ENCODE data around the gene MB.

Gene MB

DNA sequence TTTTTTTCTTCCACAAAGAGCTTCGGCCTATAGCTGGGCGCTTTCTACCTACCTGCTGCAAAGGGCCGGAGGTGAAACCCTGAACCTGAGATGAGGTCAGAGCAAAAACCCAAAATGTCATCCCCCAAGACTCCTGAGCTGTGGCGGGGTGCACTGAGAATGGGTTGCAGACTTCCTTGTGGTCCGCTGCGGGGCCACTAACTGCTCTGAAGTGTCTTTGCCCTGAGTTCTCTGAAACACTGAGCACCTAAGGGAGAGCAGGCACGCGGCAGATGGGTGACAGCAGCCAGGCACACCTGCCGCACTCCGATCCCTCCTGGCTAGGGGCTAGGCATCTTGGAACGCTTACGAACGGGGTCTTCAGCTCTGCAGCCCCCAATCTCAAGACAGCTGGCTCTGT, 47.2 kb downstream of the MB start:
- DNase-seq, result no peak

DNA sequence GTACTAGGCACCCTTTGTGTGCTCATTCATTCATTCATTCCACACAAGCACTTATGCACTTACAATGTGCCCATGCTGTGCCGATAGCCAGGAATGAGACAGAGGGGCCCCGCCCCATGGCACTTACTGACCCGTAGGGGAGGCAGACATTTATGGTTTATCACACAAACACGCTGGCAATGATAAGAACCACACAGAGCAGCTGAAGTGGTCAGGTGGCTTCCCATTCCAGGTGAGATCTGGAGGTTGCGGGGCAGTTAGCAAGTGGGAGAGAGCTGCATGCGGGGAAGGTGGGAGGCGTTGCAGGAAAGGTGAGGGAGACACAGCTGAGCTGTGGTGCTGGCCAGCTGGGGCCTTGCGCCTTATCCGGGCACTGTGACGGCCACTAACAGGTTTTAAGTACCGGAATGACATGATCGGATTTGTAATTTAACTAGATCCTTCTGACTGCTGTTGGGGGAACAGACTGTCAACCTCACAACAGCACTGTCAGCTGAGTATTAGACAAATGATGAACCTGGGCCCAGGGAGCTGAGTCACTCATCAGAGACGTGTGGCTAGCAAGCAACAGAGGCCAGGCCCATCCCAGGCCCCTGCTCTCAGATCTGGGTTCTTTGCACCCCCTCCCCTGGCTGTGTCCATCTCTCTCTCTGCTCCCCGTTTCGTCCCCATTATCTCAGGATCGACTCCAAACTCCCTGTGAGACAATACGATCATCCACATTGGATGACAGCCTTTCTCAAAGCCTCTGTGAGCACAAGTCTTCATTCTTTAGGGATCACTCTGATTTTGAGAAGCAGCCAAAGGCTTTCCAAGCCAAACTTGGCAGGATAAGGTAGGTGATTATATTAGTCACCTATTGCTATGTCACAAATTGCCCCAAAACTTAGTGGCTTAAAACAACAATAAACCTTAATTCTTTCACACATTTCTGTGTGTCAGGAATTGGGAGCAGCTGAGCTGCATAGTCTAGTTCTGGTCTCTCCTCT, 48.1 kb downstream of the MB start:
- peak in 1 of 3 experiments; percentile 8 for DNase-seq

DNA sequence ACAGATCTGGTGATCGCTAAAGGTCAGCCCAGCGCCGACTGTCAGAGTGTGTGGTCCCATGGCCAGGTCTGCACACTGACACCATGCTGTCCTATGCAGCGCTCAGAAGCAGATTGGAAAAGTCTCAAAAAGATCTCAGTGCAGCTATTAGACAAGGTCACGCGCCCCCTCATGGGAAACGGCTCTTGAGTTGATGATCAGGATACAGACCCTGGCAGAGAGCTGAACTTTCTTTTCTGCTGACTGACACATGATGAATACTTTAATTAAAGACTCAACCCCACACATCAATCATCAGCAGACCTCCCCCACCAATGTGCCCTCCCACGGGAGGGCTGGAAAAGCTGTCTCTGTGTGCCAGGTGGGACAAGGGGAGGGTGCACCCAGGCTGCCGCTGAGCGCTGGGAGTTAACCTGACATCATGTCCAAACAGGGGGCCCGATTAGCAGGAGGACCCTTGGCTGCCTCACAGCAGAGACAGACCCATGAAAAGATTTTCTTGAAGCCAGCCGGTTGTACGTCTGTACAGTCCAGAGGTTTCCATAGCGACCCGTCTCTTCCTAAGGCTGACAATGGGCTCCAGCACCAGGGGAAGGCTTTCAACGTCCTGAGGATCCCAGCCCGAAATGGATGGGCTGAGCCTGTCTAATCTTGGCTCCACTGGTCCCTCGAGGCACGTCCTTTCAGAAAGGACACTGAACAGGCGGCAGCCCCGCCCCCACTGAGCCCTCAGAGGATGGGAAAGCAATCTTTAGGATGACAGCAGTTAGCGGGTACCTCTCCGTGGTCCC, 49.6 kb downstream of the MB start:
- peak; percentile 30 to 64 (median 64) for DNase-seq

DNA sequence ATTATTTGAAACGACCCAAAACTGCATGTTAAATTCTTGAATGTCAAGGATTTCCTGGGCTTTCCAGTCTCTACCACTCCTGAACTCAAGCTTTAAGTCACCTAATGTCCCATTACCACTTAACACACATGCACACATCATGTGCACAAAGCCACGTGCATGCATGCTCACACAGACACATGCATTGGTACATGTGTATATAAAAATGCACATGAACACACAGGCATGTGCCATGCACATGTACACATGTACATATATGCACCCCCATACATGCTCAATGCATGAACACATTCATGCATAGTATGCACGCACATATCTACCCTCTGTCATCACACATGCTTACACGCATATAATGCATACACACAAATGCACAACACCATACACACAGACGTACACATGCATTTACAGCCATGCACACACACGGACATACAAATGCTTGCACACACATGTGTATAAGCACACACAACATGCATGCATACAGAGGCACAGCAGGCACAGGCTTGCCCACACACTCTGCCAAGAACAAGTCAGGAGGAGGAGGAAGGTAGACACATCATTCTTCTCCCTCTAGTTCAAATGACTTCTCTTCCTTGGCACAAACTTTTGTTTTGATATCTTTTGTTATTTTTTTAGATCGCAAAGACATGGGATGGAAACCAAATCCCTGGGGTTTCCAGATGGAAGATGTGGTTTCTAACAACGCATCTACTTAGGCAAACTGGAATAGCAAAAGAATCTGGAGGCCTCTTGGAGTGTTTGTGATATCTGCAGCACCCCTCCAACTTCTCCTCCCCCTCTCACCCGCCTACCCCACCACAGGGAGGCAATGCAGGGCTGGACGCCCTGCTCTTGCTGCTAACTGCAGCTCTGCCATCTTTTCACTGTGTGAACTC, 51.9 kb downstream of the MB start:
- no peak for DNase-seq

DNA sequence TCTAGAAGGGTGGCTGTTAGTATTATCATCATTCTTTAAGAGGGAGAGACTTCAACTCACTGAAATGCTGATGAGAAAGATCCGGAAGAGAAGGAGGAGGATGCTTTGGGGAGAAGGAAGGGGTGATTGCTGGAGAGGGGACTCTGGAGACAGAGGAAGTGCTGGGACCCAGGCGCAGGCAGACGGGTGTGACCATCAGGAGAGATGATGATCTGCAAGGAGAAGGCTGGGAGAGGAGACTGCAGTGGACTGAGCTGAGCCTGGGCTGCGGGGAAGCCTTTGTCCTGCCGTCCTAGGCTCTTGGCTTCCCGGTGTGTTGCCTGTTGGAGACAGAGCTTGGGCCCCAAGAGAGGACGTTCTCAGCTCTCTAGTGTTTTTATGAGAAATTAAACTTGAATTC, 53.9 kb downstream of the MB start:
- no peak for DNase-seq

DNA sequence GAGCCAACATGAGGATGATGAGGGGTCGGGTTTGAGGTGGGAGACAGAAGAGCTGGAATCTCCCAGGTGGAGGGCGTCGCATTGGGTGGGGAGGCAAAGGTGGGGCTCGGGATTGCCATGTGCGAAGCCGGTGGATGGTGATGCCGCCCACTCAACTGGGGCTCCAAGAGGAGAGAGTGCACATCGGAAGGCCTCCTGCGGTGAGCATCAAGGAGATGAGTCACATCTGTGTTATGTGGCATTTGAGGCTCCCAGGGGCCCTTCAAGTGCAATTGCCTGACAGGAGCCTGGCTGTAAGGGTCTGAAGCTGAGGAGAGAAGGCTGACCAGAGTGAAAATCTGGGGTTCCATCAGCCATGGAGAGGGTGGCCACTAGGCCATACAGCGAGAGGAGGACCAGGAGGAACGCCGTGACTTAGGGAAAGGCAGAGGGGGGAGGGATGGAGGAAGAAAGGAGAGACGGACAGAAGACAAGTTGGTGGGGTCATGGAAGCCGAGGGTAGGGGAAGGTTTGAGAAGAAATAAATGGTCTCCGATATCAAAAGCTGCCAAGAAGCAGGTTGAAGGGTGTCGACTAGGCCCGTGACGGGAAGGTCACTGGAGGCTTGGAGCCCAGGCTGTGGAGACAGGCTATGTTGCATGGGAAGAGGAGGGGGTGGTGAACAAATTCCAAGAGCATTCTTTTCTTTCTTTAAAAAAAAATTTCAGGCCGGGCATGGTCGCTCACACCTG, 55.2 kb downstream of the MB start:
- no peak for DNase-seq

DNA sequence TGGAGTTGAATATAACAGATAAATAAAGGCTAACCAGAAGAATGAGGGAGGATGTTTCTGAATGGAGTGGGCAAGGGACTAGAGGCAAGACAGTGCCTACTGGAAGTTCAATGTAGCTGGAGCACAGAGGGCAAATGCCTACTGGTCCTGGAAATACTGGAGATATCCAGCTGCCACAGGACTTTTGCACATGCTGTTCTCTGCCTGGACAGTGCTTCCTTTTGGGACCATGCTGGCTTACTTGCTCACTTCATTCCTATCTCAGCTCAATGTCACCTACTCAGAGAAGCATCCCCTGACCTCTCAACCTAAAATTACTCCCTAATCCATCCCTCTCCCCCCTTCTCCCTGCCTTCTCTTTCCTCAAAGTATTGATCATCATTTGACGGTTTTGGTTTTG, 56.3 kb downstream of the MB start:
- DNase-seq, result no peak

DNA sequence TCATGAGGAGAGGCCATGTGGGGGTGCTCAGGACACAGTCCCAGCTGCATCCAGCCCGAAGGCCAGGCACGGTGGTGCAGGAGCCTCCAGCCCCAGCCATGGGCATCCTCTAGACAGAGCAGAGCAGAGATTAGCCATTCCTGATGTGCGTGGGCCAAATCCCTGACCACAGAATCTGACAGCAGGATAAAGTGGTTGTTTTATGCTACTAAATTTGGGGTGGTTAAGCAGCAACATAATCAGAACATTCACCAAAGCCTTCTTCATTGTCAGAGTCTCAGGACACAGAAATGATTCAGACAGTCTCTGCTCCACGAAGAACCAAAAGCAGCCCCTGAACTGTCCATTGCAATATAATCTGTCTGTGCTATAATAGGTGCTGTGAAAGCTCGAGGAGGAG, 56.8 kb downstream of the MB start:
- no peak for DNase-seq

DNA sequence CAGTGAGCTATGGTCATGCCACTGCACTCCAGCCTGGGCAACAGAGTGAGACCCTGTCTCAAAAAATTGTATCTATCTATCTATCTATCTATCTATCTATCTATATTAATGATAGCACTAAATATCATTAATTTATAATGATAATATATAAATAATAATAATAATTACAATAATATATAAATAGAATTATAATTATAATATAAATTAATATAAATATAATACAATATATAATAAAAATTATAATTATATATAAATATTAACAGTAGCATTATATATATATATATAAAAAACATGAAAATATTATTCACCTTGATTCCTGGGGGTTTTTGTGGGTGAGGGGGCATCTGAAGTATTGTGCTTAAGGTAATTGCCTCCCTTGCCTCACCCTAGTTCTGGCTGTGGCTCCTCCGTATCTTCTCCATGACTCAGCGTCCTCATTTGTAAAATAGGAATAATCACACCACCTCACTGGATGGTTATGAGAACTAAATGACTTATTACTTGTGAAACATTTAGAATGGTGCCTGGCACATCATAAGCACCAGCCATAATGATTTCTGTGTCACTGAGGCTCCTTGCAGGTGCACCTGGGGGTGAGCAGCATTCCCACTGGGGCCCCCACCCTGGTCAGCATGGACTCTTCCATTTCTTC, 57.6 kb downstream of the MB start:
- DNase-seq, result no peak

DNA sequence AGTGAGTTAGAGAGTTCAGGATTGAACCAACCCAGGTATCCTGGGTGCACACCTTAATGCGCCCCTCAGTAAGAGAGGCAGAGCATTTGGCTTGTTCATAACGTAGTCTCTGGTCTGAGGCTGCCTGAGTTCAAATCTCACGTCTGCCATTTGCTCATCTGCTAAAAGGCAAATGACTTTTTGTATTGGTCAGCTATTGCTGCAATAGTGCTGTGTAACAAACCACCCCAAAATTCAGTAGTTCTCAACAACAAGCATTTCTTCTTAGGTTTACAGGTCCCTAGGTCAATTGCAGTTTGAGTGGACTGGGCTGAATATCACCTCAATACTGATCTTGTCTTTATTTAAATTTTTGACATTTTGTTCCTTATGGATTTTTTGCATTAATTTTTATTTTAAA, 58.4 kb downstream of the MB start:
- no peak for DNase-seq

DNA sequence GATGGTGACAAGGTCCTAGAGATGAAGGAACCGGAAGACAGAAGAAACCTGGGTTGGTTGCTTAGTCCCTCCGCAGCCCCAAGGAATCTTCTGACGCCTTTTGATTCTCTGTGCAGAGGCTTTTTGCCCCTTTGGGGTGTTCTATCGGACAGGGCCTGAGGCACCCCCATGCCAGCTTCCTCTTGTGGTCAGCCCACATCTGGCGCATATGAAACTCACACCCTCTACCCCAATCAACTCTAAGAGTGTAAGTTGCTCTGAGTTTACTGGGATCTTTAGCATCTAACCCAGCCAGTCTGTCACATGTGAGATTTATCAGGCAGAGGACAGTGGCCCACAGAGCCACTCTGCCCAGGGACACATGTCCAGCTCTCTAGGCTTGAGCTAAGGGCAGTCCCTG, 59.1 kb downstream of the MB start:
- DNase-seq, result no peak
